RWPE2 (cell line): ENCODE results near the gene SHTN1.

Experiments used
- ATAC-seq: fragments of 200-7000 bp; cut with Tn5 transposase; 3 replicates; pipeline ENCODE4 v1.9.1; 2021; ENCODE audit warnings: low read depth
- DNase-seq: peaks from one replicate; pipeline ENCODE4 v3.0.0-alpha.2; 2020; ENCODE audit warnings: low spot score
- H3K27ac ChIP-seq: fragments of 450-650 bp; 2 replicates; pipeline ENCODE4 v1.5.1; 2017; ENCODE audit warnings: mild to moderate bottlenecking; ENCODE audit not compliant: poor library complexity, severe bottlenecking
- H3K27me3 ChIP-seq: fragments of 250-450 bp; sonication (Bioruptor Pico); 2 replicates; pipeline ENCODE4 v1.5.1; 2021; ENCODE audit warnings: mild to moderate bottlenecking, moderate library complexity; ENCODE audit not compliant: insufficient read depth, poor library complexity, severe bottlenecking
- H3K36me3 ChIP-seq: fragments of 250-450 bp; sonication (Bioruptor Pico); 2 replicates; pipeline ENCODE4 v1.5.1; 2020; ENCODE audit warnings: low read depth, mild to moderate bottlenecking, moderate library complexity
- H3K4me1 ChIP-seq: fragments of 250-450 bp; sonication (Bioruptor Pico); 2 replicates; pipeline ENCODE4 v1.5.1; 2021; ENCODE audit warnings: mild to moderate bottlenecking, moderate library complexity; ENCODE audit not compliant: insufficient read depth, poor library complexity, severe bottlenecking
- H3K4me3 ChIP-seq: fragments of 250-450 bp; sonication (Bioruptor Pico); 2 replicates; pipeline ENCODE4 v1.5.1; 2021; ENCODE audit warnings: mild to moderate bottlenecking, moderate library complexity; ENCODE audit not compliant: severe bottlenecking
- H3K9me3 ChIP-seq: fragments of 250-450 bp; sonication (Bioruptor Pico); 2 replicates; pipeline ENCODE4 v1.5.1; 2021; ENCODE audit warnings: mild to moderate bottlenecking, moderate library complexity; ENCODE audit not compliant: severe bottlenecking
- CTCF ChIP-seq: fragments of 450-650 bp; IDR thresholded peaks from one replicate; pipeline ENCODE4 v1.5.1; 2017; ENCODE audit warnings: mild to moderate bottlenecking, moderate library complexity; ENCODE audit not compliant: poor library complexity, severe bottlenecking

SHTN1 gene

DNA sequence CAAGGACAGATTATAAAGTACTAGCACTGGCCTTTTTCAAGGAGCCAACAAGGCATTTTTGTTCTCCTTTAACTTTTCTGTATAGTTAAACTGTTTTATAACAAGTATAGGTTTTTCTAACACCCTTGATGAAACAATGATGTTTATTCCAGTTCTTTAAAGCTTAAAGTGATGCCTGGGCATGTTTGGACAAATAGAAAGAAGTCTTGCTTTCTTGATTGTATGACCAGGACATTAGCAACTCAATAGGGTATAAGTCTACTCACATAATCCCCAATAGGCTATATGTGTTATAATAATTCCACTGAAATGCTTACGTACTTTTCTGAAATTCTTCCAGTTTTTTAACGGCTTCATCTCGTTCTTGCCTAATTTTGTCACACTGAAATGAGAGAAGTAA, 36.7 kb downstream of the SHTN1 start:
- H3K4me1 ChIP-seq: peaks cover 5% of the 10 kb centered on the region
- no peaks in the 10 kb centered on the region for H3K27me3 ChIP-seq
- no peak overlapping the region for H3K27ac ChIP-seq
- H3K36me3 ChIP-seq: peaks cover 40% of the 10 kb centered on the region
- DNase-seq: no peak
- no peak overlapping the region for H3K4me3 ChIP-seq
- no peaks in the 10 kb centered on the region for H3K9me3 ChIP-seq
- no peak for ATAC-seq
- no peak for TF ChIP-seq CTCF

DNA sequence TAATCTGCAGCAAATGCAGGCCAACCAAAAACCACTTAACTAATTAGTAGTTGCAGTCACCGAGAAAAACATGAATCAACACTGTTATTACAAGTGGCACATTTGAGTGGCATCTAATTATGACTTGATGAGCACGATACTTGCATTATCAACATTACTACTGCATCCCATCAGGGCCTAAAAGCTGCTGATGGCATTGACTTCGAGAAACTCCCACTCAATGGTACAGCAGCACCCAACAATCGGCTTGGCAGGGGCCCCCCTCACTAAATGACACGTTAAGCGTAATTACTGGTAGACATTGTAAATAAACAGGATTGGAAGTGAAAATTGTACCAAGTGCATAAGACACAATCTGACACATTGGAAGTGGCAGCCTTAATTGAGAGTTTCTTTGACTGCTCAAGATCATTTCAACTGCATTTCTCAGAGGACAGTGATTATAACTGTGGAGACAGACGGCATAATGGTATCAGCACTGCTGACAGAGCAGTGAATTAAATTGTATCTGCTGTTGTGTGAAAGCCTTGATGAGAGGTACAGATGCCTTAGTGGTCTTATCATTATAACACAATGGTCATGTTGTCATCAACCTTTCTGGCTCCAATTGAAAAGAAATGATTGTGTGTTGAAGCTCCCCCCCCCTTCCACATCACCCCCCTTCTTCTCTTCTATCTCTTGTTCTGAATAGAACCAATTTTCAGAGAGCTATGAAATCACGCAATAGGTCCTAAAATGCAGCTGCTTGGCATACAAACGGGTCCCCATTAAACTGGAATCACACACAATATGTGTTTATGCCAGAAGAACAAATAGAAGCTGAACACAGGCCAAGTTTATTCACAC, 43.4 kb downstream of the SHTN1 start:
- Histone ChIP-seq H3K4me1 (no peaks in the 10 kb centered on the region), H3K4me3 (no peak overlapping the region), H3K9me3 (no peaks in the 10 kb centered on the region), H3K27ac (no peak overlapping the region), H3K36me3 (peaks cover 26% of the 10 kb centered on the region), H3K27me3 (no peaks in the 10 kb centered on the region)
- TF ChIP-seq CTCF: no peak
- ATAC-seq: no peak
- DNase-seq: no peak

DNA sequence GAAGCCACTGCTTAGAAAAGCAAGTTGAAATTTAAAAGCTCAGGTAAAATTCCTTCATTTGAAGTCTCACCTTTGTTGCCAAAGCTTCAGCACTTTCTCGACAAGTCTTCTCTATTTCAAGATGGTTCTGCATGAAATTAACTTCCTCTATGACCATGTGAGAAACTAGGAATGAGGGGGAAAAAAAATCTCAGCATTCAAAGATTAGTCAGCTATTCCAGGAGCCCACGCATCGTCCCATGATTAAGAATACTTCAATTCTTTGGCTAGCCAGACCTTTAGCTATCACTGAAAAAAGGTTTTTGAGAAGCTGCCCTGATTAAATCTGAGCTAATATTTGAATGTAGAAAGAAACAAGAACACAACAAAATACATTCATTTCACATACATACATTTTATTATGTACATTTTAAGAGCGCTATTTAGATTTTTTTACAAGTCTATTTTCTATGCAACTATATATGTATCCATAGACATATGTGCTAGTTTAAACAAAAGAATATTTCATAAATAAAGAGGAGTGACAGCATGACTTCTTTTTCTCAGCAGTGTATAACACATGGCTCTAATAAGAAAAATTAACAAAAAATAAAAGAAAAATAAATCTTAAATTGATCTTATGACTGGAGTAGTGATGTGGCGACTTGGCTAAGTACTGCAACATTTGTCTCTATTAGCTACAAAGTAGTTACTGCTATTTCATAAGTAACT, 44.8 kb downstream of the SHTN1 start:
- Histone ChIP-seq H3K27ac (no peak overlapping the region), H3K9me3 (no peaks in the 10 kb centered on the region), H3K4me3 (no peak overlapping the region), H3K36me3 (peaks cover 17% of the 10 kb centered on the region), H3K4me1 (no peaks in the 10 kb centered on the region), H3K27me3 (no peaks in the 10 kb centered on the region)
- no peak for TF ChIP-seq CTCF
- ATAC-seq (no peak), DNase-seq (no peak)

- Histone ChIP-seq H3K27me3 (no peaks in the 10 kb centered on the region), H3K36me3 (peaks cover 33% of the 10 kb centered on the region), H3K9me3 (no peaks in the 10 kb centered on the region), H3K27ac (no peak overlapping the region), H3K4me3 (no peak overlapping the region), H3K4me1 (peaks cover 9% of the 10 kb centered on the region)
- DNase-seq: no peak
- TF ChIP-seq CTCF: no peak
- no peak for ATAC-seq
These were observed 52.3 kb downstream of the SHTN1 start for GRCh38 chr10:116952729-116953128.

DNA sequence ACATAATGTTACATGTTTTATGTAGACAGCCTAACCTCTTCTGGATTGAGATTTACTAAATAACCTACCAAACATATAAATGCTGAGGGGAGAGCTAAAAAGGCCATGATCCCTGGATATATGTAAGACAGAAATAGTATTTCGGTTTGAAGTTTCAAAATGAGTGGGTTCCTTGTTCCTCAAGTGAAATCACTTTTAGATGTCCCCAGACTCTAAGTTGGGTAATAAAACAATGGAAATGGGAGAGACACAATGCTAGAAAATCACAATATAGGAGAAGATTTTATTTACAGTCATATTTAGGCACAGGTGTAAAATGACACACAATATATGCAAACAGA, 56.5 kb downstream of the SHTN1 start:
- no peak for TF ChIP-seq CTCF
- DNase-seq (no peak), ATAC-seq (no peak)
- Histone ChIP-seq H3K4me1 (peaks cover 20% of the 10 kb centered on the region), H3K27me3 (no peaks in the 10 kb centered on the region), H3K9me3 (no peaks in the 10 kb centered on the region), H3K27ac (peak overlapping the region; percentile 69), H3K36me3 (peaks cover 40% of the 10 kb centered on the region), H3K4me3 (no peak overlapping the region)
